ENCODE results near the gene PSMF1.

PSMF1 gene

DNA sequence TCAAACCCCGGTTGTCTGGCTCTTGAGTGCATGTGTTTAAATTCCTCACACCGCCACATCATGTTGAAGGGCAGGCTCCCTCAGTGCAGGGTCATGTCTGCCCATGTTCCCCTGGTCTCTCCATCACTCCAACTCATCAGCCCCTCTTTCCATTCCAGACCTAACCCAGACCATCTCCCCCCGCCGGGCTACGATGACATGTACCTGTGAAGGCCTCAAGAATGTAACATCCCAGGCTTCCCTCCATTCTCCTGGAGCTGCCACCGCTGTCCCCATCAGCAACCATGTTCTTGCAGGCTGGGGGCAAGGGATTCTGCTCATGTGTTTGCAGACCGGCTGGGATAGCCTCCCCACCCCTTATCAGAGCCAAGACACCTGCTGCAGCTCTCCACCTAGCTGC lies 46.5 kb downstream of the PSMF1 start:
- DNase-seq, result no peak

DNA sequence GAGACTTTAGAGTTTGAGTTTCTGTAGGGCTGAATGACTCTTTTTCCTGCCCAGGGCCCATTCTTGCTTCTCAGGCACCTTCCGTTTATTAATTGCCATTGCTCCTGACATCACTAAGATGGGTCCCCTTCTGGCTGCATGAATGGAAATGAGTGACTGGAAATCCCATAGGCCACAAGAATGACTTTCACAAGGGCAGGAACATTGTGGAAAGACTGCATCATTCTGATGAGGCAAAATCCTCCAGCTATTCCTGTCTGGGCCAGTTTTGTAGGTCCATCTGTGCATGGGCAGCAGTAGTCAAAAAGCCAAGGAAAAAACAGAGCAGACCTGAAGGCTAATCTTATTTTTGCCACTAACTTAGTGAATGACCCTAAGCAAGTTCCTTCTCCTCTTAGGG lies 47.1 kb downstream of the PSMF1 start:
- DNase-seq, result no peak

DNA sequence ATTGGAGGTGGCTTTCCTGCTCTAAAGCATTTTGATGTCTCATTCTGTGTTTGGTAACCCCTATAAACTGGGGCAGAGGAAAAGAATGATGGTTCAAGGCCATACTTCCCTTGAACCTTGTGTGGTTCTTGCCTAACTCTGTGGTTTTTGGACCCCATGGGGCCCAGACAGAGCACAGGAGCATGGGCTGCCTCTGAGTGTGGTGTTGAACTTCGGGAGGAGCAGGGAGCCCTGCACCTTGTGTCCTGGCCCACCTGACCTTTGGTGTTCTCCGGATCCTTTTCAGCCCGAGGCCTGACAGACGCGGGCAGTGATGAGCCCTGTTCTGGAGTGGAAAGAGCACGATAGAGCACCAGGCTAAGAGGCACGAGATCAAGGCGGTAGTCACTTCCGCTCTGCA lies 47.5 kb downstream of the PSMF1 start:
- DNase-seq, result no peak

DNA sequence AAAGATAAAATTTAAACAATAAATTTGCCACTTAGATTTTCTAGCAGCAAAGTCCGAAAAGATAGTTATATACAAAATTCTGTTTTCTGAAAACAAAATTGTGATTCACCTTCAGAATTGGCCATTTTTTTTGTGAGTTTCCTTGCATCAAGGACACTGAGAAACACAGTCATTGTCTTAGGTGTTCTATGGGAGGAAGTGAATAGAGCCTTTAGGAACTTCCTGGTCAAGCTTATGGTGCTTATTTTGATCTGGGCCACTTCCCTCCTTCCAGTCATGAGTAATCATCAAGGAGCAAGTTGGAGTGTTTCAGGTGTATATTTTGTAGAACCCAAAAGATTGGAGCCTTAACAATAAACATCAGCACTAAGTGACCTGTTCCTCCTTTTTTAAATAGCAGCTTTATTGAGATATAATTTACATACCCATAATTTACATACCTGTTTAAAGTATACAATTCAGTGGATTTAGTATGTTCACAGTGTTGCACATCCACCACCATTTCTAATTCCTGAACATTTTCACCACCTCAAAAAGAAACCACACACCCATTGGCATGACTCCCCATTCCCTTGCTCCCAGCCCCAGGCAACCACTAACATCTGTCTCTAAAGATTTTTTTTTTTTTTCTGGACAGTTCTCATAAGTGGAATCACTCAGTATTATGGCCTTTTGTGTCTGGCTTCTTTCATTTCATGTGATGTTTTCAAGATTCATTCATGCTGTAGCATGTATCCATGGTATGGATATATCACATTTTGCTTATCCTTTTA lies 48.7 kb downstream of the PSMF1 start:
- DNase-seq, result no peak

DNA sequence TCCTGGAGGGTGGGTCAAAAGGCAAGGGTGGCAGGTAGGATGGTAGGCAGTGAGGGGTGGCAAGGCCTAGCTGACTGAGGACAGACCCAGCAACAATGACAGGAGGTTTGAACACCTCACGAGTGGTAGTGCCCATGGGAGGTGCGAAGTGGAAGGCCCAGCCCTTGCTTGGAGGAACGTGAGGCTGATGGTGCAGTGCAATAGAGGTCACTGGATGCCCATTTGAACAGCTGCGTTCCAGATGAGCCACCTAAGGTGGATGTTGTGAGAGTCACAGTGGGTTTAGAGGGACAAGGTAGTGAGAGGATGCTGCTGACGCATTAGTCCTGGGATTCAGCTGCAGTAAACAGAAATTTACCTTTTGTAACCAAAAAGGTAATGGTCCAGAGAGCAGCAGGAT lies 50.8 kb downstream of the PSMF1 start:
- no peak for DNase-seq

DNA sequence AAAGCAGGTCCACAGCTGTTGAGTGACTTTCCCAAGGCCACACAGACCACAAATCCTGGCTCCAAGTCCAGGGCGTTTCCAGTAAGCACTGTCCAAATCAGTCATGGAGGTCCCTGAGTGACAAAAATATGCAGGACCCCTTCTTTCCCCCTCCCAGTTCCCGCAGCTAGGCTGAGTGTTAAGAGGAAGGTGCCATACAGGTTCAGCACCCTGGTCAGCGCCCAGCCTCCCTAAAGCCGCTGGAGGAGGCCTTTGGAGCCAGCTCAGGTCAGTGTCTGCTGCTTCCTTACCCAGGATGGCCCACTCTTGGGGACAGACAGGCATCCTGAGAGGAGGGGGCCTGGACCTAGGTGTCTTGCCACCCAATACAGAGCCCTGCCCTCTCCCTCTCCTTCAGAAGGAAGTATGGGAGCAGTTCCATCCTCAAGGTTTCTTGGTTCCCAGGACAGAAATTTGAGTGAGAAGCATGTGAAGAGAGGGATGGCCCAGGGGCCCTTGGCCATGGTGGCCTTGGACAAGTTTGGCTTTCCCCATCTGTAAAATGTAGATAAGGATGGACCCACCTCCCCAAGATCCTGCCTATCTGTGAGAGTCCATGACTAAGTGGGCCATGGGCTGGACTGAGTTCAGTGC lies 53.2 kb downstream of the PSMF1 start:
- DNase-seq, result no peak

DNA sequence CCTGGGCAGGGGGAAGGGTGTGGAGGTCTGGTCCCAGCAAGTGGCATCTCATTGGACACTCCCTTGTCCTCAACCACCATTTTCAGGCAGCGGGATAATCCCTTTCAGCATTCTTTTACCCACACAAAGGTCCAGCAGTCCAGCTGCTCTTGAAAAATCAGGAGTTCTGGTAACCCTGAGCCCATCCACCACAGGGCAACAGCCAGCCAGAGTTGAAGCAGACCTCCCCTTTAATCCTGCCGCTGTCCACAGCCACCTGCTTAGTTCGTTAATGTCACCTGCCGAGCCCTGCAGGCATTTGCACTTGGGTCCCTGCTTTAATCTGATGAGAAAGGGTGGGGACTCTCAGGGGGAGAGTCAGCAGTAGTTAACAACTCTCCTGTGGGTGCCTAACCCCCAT lies 55.3 kb downstream of the PSMF1 start:
- no peak for DNase-seq

DNA sequence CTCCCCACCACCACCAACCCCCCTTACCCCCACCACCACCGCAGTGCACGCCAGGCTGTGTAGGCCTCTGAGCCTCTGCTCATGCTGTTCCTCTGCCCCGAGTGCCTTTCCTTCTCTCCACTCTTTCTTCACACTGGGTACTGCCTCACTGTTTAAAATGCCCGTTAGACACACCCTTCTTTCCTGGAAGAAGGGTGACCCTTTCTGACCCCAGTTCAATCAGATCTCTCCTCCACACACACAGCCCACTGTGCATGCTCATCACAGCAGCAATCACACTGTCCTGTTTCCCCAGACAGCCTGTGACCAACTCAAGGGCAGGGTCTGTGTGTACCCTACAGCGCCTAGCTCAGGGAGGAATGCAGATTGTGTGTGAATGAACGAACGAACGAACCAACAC lies 56.4 kb downstream of the PSMF1 start:
- DNase-seq, result no peak

DNA sequence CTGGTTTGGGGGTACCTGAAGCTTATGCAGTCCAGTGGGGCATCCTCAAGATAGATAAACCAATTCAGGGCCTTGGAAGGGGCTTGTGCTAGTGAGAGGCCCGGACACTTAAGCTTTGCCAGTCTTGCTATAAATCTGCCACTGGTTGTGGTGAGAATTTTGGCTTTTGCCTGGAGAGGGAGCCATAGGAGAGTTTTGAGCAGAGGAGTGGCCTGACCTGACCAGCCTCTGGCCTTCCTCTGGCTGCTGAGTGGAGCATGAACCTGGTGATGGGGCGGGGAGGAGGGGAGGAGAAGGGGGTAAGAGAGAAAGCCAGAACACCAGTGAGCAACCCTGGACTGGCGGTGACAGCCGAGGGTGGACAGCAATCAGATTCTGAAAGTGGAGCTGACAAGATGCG lies 59.3 kb downstream of the PSMF1 start:
- no peak for DNase-seq

DNA sequence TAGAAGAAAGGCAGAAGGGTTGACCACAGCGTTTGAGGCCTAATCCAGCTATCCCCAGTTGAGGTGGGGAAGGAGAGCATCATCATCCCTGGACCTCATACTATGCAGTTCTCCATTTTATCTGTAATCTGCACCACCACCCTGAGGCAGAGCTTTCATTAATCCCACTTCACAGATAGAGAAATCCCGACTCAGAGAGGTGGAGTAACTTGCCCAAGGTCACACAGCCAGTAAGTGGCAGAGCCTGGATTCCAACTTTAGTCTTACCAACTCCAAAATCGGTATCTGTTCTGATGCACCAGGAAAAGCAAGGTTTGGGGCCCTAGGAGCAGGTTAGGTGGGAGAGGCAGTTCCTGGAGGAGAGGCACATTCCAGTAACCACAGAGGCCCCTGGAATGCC lies 59.7 kb downstream of the PSMF1 start:
- DNase-seq, result no peak

DNA sequence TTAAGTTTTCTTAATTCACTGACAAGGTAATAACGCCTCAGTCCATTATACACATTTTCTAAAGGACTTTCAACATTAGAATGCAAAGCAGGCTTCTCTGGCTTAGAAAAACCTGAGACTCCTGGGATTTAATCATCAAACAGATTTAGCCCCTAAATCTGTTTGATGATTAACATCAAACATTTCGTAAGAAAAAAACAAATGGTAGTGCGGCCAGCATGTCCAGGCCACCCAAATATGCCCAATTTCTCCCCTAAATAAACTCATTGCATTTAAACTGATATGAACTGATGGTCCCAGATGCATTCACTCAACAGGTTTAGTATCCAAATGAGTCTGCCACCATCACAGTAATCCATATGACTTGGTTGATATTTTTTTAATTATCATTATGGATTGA lies 60.2 kb downstream of the PSMF1 start:
- no peak for DNase-seq

DNA sequence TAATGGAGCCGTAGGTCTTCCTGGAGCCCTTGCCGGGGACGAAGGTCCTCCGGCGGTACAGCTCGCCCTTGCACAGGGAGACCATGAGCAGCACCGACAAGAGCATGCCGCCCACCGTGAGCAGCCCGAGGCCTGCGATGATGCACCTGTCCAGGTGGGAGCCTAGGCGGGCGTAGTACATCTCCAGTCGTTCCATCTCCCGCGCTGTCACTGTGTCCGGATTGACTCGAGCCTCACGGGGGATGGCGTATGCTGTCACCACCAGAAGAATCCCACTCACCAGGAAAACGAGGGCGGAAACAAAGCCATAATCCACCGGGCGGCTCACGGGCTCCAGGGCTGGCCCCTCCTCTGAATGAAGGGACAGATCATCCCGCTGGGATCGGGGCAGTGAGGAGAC lies 62.5 kb downstream of the PSMF1 start:
- DNase-seq, result no peak

DNA sequence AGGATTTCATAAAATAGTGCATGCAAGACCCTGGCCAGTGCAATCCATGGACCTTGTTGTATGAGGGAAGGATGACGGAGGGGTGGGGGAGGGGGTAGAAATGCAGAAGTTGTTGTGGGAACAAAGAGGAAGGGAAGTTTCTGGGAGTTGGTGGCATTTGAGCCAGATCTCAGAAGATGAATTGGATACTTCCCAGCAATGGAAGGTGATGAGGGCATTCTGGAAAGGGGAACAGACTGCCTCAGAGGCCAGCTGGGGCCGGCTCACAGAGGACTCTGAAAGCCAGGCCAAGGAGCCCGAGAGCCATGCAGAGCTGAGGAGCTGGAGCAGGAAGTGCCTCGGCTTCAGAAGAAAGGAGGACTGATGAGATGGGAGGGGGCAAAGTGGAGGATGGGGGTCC lies 63.7 kb downstream of the PSMF1 start:
- no peak for DNase-seq

DNA sequence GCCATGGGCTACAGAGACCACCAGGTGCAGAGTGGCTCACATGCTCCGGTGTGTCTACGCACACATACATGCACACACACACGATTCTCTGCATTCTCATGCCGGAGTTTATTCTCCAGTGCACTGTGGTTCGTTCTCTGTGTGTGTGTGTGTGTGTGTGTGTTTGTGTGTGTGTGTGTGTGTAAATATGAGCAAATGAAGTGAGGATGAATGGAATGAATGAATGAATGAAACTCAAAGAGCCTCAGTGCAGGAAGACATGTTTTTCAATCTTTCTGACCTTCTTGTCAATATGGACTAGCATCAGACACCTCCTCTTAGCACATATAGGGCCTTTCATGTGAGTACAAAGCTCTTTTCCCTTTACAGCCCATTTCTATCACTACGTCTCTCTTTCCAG lies 64.8 kb downstream of the PSMF1 start:
- DNase-seq, result no peak

DNA sequence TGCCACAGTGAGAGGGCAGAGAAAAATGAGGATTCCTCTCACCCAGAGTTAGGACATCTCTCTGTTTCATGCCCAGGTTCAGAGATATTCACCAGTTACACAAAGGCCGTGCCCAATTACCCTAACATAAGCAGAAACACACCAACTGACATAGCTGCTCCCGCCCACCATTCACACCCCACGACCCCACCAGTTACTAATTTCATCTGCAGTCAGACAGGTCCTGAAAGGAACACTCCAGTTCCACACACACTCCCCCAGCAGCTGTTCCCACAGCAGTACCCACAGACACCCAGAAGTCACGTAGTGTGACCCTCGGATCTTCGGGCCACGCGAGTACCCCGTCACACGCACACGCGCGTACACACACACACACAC lies 65.8 kb downstream of the PSMF1 start:
- no peak for DNase-seq

DNA sequence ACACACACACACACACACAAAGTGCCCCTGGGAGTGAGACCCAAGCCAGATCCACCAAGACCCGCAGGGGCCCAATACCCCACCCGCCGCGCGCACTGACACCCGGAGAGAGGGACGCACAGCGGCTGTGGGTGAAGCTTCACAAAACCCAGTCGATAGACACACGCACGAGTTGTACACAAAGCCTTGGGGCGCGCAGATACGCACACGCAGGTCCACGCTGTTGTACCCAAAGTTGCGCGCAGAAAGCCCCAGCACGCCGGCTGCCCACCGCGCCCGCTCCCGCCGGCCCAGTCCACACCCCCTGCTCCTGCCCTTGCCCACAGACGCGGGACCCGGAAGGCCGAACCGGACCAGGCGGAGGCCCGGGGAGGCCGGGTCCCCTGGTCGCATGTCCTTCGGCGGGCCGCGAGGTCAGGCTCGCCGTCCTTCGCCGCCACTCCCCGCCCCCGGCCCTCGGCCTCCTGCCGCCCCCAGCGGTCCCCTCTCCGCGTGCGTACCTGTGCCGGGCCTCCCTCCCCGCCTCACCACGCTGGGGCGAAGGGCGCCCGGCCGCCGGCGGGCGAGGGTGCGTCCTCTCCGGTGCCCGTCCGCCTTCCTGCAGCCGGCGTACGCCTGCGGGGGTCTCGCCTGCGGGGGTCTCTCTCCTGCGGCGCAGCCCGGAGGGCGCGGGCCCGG lies 66.4 kb downstream of the PSMF1 start, which contains the start of gene TMEM74B:
TSS of gene TMEM74B (minus strand) at position 344 of the 678 bp plus-strand sequence. CDS start 1,180 bp downstream, outside the sequence.
- no peak for DNase-seq

DNA sequence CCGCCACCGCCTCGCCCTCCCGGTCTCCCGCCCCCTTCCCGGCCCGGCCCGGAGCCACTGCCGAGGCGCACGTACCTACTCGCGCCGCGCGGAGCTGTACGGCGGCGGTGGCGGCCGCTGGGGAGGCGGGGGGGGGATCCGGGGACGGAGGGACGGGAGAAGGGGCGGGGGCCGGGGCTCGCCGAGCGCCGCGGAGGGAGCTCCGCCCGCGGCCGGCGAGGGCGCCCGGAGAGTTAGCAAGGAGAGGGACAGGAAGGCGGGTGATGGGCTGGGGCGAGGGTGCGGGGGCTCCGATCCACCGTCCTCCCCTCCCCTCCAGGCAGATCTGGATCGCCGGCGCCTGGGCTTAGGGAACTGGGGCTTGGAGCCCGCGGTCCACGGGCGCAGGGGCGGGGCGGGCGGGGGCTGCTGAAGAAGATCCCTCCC lies 66.9 kb downstream of the PSMF1 start:
- no peak for DNase-seq

DNA sequence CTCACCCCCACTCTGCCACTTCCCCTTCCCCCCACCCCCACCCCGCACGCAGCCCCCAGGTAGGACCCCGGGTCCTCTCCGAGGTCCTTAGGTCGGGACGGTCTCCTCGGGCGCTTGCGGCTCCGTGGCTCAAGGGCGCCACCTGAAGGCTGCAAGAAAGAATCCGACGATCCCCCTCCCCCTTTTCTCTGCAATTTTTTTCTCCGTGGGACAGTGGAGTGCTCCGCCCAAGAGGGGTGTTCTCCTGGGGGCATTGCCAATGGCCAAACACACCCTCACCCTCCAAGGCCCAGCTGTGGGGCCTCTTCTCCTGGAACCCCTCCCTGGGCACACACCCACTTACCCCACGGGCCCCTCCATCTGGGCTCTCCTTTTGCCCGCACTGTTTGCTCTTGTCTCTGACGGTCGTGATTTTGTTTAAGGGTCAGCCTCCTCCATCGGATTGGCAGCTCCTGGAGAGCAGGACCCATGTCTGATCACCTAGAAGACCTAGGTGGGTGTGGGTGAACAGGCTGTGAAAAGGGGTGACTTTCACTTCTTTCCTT lies 67.5 kb downstream of the PSMF1 start:
- DNase-seq, result peak; percentile 7

DNA sequence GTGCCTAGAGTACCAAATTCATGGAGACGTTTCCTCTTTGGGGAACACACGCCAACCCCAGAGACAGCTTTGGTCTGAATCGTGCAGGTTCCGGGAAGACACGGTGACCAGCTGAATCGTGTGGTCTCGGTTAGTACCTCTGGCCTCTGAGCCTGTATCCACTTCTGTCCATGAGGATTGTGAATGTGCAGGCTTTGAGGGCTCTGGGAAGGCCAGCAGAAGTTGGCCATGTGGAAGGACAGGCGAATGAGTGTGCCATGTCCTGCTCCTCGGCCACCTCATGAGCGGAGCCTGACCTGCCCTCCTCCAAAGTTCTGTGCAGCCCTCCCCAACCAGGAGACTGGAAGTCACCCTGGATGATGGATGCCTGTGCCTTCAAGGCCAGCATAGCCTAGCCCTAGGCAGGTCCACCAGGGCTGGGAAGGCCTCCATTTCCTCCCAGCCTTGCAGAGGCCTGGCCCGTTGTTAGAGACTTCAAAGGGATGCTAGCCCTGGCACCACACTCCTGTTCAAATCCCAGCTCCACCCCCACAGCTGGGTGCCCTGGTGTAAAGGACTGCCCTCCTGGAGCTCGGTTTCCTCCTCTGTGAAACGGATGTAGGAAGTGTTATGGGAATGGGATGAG lies 68.1 kb downstream of the PSMF1 start:
- no peak for DNase-seq

DNA sequence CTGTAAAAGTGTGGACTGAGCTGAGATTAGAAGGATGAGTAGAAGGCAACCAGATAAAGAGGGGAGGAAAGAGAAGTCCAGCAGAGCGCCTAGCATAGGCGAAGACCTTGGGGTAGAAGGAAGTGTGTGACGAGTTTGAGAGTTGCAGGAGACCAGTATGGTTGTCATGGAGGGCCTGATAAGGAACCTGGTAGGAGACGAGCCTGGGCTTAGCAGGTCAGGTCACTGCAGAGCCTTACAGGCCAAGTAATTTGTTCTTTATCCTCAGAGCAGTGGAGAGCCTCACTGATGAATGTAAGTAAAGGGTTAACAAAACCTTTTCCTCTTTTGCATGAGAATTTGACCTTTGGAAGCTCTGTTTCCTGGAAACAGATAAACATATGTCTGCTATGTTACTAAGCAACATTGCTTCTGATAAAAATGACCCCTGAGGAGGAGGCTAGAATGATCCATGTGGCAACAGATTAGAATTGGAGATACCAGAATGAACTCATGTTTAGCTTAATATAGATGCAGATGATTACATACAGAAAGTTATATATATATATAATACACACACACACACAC lies 69.3 kb downstream of the PSMF1 start:
- no peak for DNase-seq

DNA sequence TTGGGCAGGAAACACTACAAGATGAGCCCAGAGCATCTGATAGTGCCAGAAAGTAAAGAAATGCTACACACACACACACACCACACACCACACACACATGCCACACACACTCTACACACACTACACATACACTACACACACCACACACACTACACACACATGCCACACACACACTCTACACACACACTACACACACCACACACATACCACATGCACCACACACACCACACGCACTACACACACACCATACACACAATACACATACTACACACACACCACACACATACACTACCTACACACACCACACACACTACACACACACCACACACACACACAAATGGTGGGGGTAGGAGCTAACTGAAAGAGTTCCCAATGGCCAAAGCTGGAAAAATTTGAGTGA lies 69.9 kb downstream of the PSMF1 start:
- DNase-seq, result no peak

DNA sequence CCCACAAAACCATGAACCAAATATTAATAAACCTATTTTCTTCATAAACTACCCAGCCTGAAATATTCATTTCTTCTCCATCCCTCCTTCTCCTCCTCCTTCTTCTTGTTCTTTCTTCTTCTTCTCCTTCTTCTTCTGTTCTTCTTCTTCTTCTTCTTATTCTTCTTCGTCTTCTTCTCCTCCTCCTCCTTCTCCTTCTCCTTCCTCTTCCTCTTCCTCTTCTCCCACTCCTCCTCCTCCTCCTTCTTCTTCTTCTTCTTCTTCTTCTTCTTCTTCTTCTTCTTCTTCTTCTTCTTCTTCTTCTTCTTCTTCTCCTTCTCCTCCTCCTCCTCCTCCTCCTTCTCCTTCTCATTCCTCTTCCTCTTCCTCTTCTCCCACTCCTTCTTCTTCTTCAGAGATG lies 71.4 kb downstream of the PSMF1 start:
- no peak for DNase-seq

DNA sequence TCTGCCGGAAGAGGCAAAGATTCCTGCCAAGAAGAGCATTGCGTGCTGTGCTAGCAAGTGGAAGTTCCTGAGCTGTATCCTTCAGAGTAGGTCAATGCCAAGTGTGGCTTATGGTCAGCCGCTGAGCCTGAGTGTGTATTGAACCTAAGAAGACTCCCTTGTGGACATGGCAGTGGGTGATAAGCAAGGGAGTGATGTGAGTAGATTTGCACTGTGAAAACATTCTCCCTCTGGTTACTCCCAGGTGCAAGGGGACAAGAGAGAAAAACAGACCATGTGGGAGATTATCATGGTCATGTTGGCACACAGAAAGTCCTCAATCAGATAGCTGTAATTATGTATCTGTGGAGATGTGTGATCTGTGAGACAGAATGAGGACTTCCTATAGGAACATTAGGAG lies 72.4 kb downstream of the PSMF1 start:
- DNase-seq, result no peak

All from effector CD8-positive, alpha-beta T cell (primary cell).